Stimulated activated CD4-positive, alpha-beta T cell treated with anti-CD3 and anti-CD28 coated beads, TNF-alpha, amount 100 ng/mL, for 4 hours (primary cell): Measurements from ENCODE around the gene RNF212.
A peak's percentile ranks its signal among the peaks of the same experiment; 100 is the strongest.

ENCODE experiments used
- DNase-seq, 3 experiments: peaks; one replicate each; pipeline ENCODE4 v3.0.0-alpha.2; 2020; ENCODE audit warnings: low read depth in 3 of 3

The RNF212 gene

GRCh38 chr4:1090465-1091440 lies 22.6 kb downstream of the RNF212 start:
- no peak for DNase-seq

GRCh38 chr4:1090036-1090435 lies 23.3 kb downstream of the RNF212 start:
- DNase-seq: no peak

- DNase-seq: no peak
Measured at GRCh38 chr4:1087371-1087770, 26.0 kb downstream of the RNF212 start.

GRCh38 chr4:1086011-1086410 lies 27.4 kb downstream of the RNF212 start:
- DNase-seq: no peak

- no peak for DNase-seq
Measured at GRCh38 chr4:1085404-1085799, 28.0 kb downstream of the RNF212 start.

GRCh38 chr4:1084796-1085403 lies 28.5 kb downstream of the RNF212 start:
- DNase-seq: no peak

- no peak for DNase-seq
Measured at GRCh38 chr4:1084394-1084793, 29.0 kb downstream of the RNF212 start.

- DNase-seq: no peak
Measured at GRCh38 chr4:1082215-1083182, 30.9 kb downstream of the RNF212 start.

- DNase-seq: no peak
Measured at GRCh38 chr4:1081689-1082040, 31.7 kb downstream of the RNF212 start.

GRCh38 chr4:1080961-1081688 lies 32.2 kb downstream of the RNF212 start:
- no peak for DNase-seq

- no peak for DNase-seq
Measured at GRCh38 chr4:1080432-1080831, 32.9 kb downstream of the RNF212 start.

- no peak for DNase-seq
Measured at GRCh38 chr4:1079711-1080265, 33.6 kb downstream of the RNF212 start.

- DNase-seq: no peak
Measured at GRCh38 chr4:1078490-1078889, 34.9 kb downstream of the RNF212 start.

- DNase-seq: no peak
Measured at GRCh38 chr4:1077711-1078477, 35.5 kb downstream of the RNF212 start.

- DNase-seq: no peak
Measured at GRCh38 chr4:1075809-1076699, 37.3 kb downstream of the RNF212 start.

- no peak for DNase-seq
Measured at GRCh38 chr4:1075225-1075624, 38.1 kb downstream of the RNF212 start.

- no peak for DNase-seq
Measured at GRCh38 chr4:1074077-1074476, 39.3 kb downstream of the RNF212 start.

GRCh38 chr4:1072830-1073446 lies 40.4 kb downstream of the RNF212 start:
- DNase-seq: peak in 2 of 3 experiments; percentile 27 to 30

GRCh38 chr4:1069394-1069793 lies 44.0 kb downstream of the RNF212 start:
- no peak for DNase-seq
